Thyroid gland (tissue), 4 donors: ENCODE results near the gene FATE1.

ENCODE experiments used
- CTCF ChIP-seq, 6 experiments: fragments of 200-600 bp in 3 of 6; fragments of 450-650 bp in 3 of 6; sonication (generic) in 3 of 6; IDR thresholded peaks; one replicate each; pipeline ENCODE4 v1.5.1; 2016 to 2019; ENCODE audit warnings: antibody characterized with exemption in 6 of 6, mild to moderate bottlenecking in 2 of 6, inconsistent platforms in 1 of 6, moderate library complexity in 1 of 6
- POLR2A ChIP-seq, 2 donors: fragments of 450-650 bp; IDR thresholded peaks; one replicate each; pipeline ENCODE4 v1.6.1; 2017; ENCODE audit warnings: antibody characterized with exemption in 2 of 2, mild to moderate bottlenecking in 2 of 2, moderate library complexity in 1 of 2

- TF ChIP-seq CTCF (IDR thresholded peaks at IDR 0.05), result no peak
- no peak for TF ChIP-seq POLR2A (IDR thresholded peaks at IDR 0.05)
Observed at GRCh38 chrX:151701531-151701930, 14.3 kb upstream of the FATE1 start.
